Measurements from ENCODE around the gene ITPKB. TPM values are rescaled to one million over a fixed set of nuclear protein-coding genes. Genes with fewer than 3 reads are reported as not detected.

The ITPKB gene
- total RNA-seq, 1 donor from 2014 or later, result 13.7 TPM

- peaks cover 61% of the 10 kb centered on the region for H3K4me1 Mint-ChIP-seq
- TF ChIP-seq, protein P1, sequence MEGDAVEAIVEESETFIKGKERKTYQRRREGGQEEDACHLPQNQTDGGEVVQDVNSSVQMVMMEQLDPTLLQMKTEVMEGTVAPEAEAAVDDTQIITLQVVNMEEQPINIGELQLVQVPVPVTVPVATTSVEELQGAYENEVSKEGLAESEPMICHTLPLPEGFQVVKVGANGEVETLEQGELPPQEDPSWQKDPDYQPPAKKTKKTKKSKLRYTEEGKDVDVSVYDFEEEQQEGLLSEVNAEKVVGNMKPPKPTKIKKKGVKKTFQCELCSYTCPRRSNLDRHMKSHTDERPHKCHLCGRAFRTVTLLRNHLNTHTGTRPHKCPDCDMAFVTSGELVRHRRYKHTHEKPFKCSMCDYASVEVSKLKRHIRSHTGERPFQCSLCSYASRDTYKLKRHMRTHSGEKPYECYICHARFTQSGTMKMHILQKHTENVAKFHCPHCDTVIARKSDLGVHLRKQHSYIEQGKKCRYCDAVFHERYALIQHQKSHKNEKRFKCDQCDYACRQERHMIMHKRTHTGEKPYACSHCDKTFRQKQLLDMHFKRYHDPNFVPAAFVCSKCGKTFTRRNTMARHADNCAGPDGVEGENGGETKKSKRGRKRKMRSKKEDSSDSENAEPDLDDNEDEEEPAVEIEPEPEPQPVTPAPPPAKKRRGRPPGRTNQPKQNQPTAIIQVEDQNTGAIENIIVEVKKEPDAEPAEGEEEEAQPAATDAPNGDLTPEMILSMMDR (conservative IDR thresholded peaks at IDR 0.05), result no peak
- no peaks in the 10 kb centered on the region for H3K36me3 Mint-ChIP-seq (ENCODE audit: low read depth)
- no peak for DNase-seq (ENCODE audit: low read depth, low spot score)
- no peaks in the 10 kb centered on the region for H3K9me3 Mint-ChIP-seq
- H3K27ac Mint-ChIP-seq (ENCODE audit: unreplicated experiment), result peak overlapping the region; percentile 89
- H3K27me3 Mint-ChIP-seq (ENCODE audit: low read depth), result no peaks in the 10 kb centered on the region
- H3K4me3 Mint-ChIP-seq, result no peak overlapping the region
Measured at GRCh38 chr1:226652613-226653012, 86.5 kb downstream of the ITPKB start.

- no peak for DNase-seq (ENCODE audit: low read depth, low spot score)
- H3K27ac Mint-ChIP-seq (ENCODE audit: unreplicated experiment), result no peak overlapping the region
- peaks cover 52% of the 10 kb centered on the region for H3K4me1 Mint-ChIP-seq
- H3K9me3 Mint-ChIP-seq, result no peaks in the 10 kb centered on the region
- no peak overlapping the region for H3K4me3 Mint-ChIP-seq
- TF ChIP-seq, protein P1 (conservative IDR thresholded peaks at IDR 0.05), result no peak
- no peaks in the 10 kb centered on the region for H3K36me3 Mint-ChIP-seq (ENCODE audit: low read depth)
- no peaks in the 10 kb centered on the region for H3K27me3 Mint-ChIP-seq (ENCODE audit: low read depth)
Measured at GRCh38 chr1:226651732-226652105, 87.4 kb downstream of the ITPKB start.

DNA sequence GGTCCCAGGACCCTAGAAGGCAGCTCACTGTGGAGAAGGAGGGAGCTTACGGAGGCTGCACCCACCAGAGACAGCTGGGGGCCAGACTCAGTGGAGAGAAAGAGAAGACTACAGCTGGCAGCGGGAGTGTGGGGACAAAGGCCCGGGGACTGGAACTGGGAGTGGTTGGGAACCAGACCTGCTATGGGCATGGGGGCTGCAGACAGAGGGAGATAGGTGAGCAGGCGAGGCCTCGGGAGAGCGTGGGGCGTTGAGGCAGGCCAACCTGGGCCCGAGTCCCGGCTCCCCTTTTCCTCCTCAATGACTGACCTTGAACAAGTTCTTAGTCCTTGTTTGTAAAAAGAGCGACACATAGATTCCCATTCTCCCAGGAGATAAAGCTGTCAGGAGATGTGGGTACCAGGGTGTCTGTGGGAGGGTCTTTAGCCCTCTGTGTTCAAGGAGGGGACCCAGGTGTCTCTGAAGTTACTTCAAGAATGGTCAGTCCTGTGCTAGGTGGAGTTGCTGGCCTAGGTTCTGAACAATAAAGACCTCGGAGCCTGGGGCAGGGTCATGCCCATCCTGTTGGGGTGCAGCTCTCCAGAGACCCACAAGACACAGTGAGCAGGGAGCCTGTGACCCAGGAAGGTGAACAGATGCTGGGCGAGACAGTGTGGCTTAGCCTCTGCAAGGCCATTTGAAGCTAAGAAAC, 87.9 kb downstream of the ITPKB start:
- Mint-ChIP-seq H3K4me3 (no peak overlapping the region), H3K27ac (ENCODE audit: unreplicated experiment) (no peak overlapping the region), H3K4me1 (peaks cover 48% of the 10 kb centered on the region), H3K9me3 (no peaks in the 10 kb centered on the region), H3K36me3 (ENCODE audit: low read depth) (no peaks in the 10 kb centered on the region), H3K27me3 (ENCODE audit: low read depth) (no peaks in the 10 kb centered on the region)
- DNase-seq (ENCODE audit: low read depth, low spot score), result no peak
- TF ChIP-seq, protein P1 (conservative IDR thresholded peaks at IDR 0.05), result no peak

- TF ChIP-seq, protein P1 (conservative IDR thresholded peaks at IDR 0.05), result peak; percentile 33
- H3K4me3 Mint-ChIP-seq, result peak overlapping the region; percentile 59
- no peak for DNase-seq (ENCODE audit: low read depth, low spot score)
- H3K27ac Mint-ChIP-seq (ENCODE audit: unreplicated experiment), result no peak overlapping the region
- no peaks in the 10 kb centered on the region for H3K9me3 Mint-ChIP-seq
- H3K4me1 Mint-ChIP-seq, result peaks cover 43% of the 10 kb centered on the region
- H3K36me3 Mint-ChIP-seq (ENCODE audit: low read depth), result no peaks in the 10 kb centered on the region
- no peaks in the 10 kb centered on the region for H3K27me3 Mint-ChIP-seq (ENCODE audit: low read depth)
Measured at GRCh38 chr1:226650236-226650841, 88.7 kb downstream of the ITPKB start.

- Mint-ChIP-seq H3K27me3 (ENCODE audit: low read depth) (no peaks in the 10 kb centered on the region), H3K4me3 (no peak overlapping the region), H3K4me1 (peaks cover 42% of the 10 kb centered on the region), H3K9me3 (no peaks in the 10 kb centered on the region), H3K27ac (ENCODE audit: unreplicated experiment) (no peak overlapping the region), H3K36me3 (ENCODE audit: low read depth) (no peaks in the 10 kb centered on the region)
- TF ChIP-seq, protein P1 (conservative IDR thresholded peaks at IDR 0.05), result peak; percentile 33
- DNase-seq (ENCODE audit: low read depth, low spot score), result no peak
Measured at GRCh38 chr1:226649780-226650179, 89.3 kb downstream of the ITPKB start.
